ENCODE data around the gene NRCAM. TPM values are rescaled to one million over a fixed set of nuclear protein-coding genes. Genes with fewer than 3 reads are reported as not detected.

The NRCAM gene
- total and polyA plus RNA-seq, 2 of the 13 experiments (the other 11 are each of a cell fraction or from before 2014, with no cell fraction given) = 0.31 to 0.33 TPM

- H3K4me1 ChIP-seq (ENCODE audit: insufficient read depth, low read length) = no peaks in the 10 kb centered on the region
- no peak overlapping the region for H2AFZ ChIP-seq (ENCODE audit: low read length)
- POLR2A ChIA-PET = no interaction called here
- no peak for TF ChIP-seq PRMT3 (CRISPR knock-in tag; IDR thresholded peaks at IDR 0.05; ENCODE audit: borderline replicate concordance, low read depth)
- TF ChIP-seq NCOA5 (CRISPR knock-in tag; IDR thresholded peaks at IDR 0.05) = no peak
- no peak for TF ChIP-seq KIAA2018 (CRISPR knock-in tag; IDR thresholded peaks at IDR 0.05; ENCODE audit: borderline replicate concordance)
- TF ChIP-seq SMYD3 (CRISPR knock-in tag; IDR thresholded peaks at IDR 0.05) = no peak
- no peak for TF ChIP-seq DNMT3B (CRISPR knock-in tag; conservative IDR thresholded peaks at IDR 0.05)
- TF ChIP-seq CREM (IDR thresholded peaks at IDR 0.05) = no peak
- no peak for TF ChIP-seq CREM (CRISPR knock-in tag; IDR thresholded peaks at IDR 0.05)
- no peak for TF ChIP-seq ZMYM4 (CRISPR knock-in tag; IDR thresholded peaks at IDR 0.05)
- TF ChIP-seq ZNF121 (CRISPR knock-in tag; IDR thresholded peaks at IDR 0.05) = no peak
- TF ChIP-seq CHD2 (IDR thresholded peaks at IDR 0.05; ENCODE audit: low read depth, low read length) = no peak
- TF ChIP-seq IKZF4 (CRISPR knock-in tag; IDR thresholded peaks at IDR 0.05; ENCODE audit: borderline replicate concordance, low read depth, not compliant biosample characterization) = no peak
- FAIRE-seq = no peak
- BruUV-seq (replicated peaks) = no TSS peak
- in situ Hi-C loops (cut with HindIII; ENCODE audit: extremely low pct_ligation_motif_present, low pct_unique_long_range_greater_than_20kb) = no loop called here
- DNase-seq (ENCODE audit: low spot score) = no peak
- no peaks in the 10 kb centered on the region for H3K79me2 ChIP-seq (ENCODE audit: insufficient read depth, low read length)
- no peaks in the 10 kb centered on the region for H3K36me3 ChIP-seq (replicated peaks in 1 of 2; ENCODE audit: control insufficient read depth in 1 of 2, insufficient read depth in 2 of 2, low read length in 2 of 2)
- no peaks in the 10 kb centered on the region for H3K9me3 ChIP-seq (ENCODE audit: low read length)
- H3K9ac ChIP-seq (ENCODE audit: insufficient read depth, low read depth, low read length) = no peak overlapping the region
- no peaks in the 10 kb centered on the region for H4K20me1 ChIP-seq (ENCODE audit: insufficient read depth, low read length)
- H3K4me2 ChIP-seq (ENCODE audit: low read depth, low read length) = no peak overlapping the region
- no peaks in the 10 kb centered on the region for H3K27me3 ChIP-seq (ENCODE audit: control insufficient read depth in 1 of 2, insufficient read depth in 2 of 2, low read length in 2 of 2)
- no peak for ATAC-seq
- no peak overlapping the region for H3K4me3 ChIP-seq (replicated peaks in 1 of 3; ENCODE audit: insufficient read depth in 1 of 3, low read depth in 2 of 3, low read length in 3 of 3)
- 58% methylated on average over 2 of the region's 2 CpGs for WGBS (ENCODE audit: low lambda C conversion rate)
- no peak overlapping the region for H3K27ac ChIP-seq (ENCODE audit: extremely low read length, insufficient read depth, low read length)
- intact Hi-C loops (cut with micrococcal nuclease; ENCODE audit: unreplicated experiment) = no loop called here
- CTCF ChIA-PET (ENCODE audit: low intra/inter-chr PET ratio, low total read pairs) = no interaction called here
These were observed 171.2 kb downstream of the NRCAM start for GRCh38 chr7:108285003-108285368.

Data from HepG2 (cell line).